DLD1 (cell line): ENCODE results near the gene MAN2B2.

ENCODE experiments used
- in situ Hi-C: cut with HindIII; loops from 2 replicates; pipeline ENCODE4 v1.10.0; 2017; ENCODE audit warnings: low sequenced_read_pairs

Gene MAN2B2

DNA sequence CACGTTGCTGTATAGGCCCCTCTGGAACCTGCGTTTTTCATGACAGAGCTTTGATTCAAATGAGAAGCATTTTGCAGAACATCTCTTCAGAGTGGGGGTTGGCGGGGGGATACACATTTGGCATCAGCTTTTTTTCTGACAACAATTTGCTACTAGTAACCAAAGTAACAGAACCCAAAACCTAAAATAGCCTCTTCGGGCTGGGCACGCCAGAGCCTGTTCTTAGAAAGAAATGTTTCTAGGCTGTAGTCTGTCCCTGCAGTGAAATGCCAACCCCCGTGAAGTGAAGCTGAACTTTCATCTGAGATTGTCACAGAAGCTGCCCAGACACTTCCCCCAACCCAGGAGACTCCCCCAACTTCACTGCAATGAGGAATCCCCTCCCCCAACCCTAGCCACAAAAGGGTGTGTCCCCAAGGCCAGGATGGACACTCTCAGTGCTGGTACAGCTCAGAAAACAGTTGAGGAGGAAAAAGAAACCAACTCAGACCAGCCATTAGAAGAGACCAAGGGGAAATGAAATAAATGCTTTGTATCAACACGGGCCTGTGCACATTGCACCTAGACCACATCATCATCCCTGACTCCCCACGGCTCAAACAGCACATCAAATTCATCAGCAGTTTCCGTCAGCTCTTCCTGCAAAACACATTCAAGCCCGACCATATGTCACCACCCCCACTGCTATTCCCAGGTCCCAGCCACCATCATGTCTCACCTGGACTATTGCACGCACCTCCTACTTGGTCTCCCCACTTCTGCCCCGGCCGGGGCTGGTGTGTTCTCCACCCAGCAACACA lies 8.4 kb upstream of the MAN2B2 start:
- in situ Hi-C loops: no loop called here

DNA sequence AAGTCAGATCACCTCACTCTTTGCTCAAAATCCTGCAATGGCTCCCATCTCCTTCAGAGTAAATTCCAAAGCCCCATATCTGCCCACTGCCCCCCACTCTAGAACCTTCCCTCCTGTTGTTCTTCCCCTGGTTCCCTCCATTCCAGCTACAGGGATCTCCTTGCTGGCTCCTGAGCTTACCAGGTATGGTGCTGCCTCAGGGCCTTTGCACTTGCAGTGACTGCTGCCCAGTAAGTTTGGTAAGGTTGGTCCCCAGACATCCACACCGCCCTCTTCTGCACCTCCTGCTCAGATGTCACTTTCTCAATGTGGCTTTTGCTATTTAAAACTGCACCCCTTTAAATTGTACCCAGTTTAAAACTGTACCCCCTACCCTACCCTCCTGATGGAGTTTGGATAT lies 7.8 kb upstream of the MAN2B2 start:
- in situ Hi-C loops: no loop called here

DNA sequence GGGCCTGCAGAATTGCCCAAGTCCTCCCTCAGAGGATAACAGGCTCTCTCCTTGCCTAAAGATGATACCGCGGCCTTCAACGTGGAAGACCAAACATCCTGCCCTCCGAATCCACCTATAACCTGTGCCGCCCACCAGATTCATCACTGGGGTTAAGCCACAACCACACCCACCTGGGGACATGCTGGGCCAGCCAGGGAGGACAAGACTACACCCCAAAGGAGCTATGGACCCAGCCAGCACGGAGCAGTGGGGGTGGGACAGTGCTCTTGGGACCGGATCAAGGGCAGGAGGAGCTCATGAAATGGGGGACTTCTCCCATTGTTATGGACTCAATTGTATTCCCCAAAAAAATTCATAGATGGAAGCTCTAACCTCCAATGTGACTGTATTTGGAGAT lies 6.8 kb upstream of the MAN2B2 start:
- in situ Hi-C loops: no loop called here

DNA sequence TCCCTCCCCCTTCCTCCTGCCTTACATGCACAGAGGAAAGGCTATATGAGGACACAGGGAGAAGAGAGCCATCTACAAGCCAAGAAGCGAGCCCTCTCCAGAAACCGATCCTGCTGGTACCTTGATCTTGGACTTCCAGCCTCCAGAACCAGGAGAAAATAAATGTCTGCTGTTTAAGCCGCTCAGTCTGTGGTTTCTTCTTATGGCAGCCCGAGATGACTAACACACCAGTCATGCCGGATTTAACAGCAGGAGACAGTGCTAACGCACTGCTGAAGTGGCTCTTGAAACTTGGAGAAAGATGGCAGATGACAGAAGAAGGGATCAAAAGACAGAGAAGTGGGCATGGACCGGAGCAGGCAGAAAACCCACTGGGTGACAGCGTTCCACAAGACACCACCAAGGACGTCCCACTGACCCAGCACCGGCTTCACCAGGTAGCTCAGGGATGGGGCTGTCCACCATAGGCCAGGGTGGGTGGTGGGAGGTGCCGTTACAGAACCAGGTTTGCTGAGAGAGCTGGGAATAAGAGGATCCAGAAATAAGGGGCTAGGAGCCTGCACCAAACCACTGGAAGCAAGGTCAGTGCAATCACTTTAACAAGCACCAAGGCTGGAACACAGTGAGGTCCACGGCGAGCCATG lies 6.2 kb upstream of the MAN2B2 start:
- in situ Hi-C loops: no loop called here

DNA sequence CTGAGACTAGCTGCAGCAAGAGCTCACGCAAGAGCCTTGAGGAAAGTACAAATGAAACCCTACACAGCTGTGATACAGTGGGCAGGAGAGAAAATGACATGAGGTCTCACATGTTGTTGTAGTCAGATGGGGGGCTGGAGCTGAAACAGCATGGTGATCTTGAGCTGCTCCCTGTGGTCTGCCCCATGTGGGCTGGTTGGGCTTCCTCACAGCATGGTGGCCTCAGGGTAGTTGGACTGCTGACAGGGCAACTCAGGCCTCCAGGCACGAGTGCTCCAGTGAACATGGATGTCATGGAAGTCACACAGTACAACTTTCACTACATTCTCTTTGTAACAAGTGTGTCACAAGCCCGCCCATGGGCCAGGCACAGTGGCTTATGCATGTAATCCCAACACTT lies 3.4 kb upstream of the MAN2B2 start:
- in situ Hi-C loops: no loop called here

DNA sequence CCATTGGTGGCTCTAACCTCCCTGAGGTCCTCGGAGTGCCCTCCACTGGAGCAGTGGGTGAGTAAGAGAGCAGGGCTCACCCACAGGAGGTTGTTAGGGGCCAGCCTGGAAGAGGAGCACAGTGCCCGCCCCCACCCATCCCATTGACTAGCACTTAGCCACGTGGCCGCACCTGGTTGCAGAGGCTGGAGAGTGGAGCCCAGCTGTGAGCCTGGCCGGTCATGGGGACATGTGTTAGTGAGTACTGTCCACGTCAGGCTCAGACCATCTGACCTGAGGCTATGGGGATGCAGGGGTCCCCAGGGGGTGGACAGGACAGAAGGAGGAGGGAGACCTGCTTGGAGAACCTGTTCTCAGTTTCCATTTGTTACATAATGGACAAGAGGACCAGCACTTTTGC lies 1.4 kb upstream of the MAN2B2 start:
- in situ Hi-C loops: no loop called here

DNA sequence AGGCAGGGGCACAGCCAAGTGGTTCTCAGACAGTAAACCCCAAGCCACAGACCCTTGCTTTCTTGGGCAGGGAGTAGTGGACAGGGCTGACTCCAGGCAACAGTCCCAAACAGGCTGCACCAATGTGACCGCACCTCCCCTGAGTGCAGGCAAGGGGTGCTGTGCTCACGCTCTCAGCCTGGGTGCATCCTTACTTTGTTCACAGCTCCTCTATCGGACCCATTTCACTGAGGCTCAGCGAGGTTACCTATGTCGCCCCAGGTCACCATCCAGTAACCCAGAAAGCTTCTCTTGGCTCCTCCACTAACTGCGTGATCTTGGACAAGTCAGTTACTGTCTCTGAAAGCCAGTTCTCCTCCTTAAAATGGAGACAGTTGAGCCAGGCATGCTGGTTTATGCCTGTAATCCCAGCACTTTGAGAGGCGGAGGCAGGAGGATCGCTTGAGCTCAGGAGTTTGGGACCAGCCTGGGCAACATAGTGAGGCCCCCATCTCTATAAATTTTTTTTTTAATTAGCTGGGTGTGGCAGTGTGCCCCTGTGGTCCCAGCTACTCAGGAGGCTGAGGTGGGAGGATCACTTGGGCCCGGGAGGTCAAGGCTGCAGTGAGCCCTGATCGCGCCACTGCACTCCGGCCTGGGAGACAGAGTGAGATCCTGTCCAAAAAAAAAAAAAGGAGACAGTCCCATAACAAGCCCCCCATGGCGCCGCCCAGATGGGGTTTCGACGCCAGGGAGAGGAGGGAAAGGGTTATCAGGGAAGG lies 823 bp upstream of the MAN2B2 start:
- in situ Hi-C loops: no loop called here

DNA sequence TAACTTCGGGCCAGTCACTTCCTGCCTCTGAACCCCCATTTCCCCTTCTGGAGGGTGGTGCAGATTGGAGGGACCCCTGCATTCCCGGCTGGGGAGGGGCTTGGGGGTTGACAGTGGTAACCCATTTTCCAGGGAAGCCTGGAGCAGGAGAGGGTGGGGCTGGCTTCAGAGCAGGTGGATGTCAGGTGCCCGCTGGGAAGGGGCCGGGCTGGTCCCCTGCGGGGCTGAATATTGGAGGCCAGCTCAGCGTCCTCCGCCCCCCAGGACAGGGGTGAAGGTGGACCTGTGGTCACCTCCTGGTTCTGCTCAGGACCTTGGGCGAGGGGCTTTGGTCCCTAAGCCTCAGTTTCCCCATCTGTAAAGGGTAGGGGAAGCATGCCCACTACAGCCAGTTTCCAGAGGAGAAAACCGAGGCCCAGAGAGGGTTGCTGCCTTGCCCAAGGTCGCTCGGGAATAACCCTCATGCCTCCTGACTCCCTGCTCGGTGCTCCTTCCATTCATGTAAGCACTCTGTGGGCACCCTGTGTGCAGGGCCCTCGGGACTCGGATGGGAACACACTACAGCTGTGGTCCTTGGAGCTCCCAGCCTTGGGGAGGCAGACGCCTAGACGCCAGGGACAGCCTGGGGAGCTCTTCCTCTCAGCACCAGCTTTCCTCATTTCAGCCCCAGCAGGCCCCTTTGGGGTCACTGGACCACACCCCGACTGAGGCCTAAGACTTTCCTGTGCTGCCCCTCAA lies 683 bp downstream of the MAN2B2 start:
- in situ Hi-C loops: no loop called here

DNA sequence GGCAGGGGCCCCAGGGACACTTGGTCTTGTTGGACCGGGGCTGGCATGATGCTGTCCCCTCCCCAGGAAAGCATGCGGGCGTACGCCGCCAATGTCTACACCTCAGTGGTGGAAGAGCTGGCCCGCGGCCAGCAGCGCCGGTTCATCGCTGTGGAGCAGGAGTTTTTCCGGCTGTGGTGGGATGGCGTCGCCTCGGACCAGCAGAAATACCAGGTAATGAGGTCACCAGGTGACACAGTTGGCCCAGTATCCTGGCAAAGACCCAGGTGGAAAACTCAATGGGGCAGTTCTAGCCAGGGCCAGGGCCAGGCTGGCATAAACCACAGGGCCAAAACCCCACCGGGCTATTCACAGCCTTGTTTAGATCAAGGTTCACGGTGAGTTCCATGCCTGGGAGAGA lies 1.5 kb downstream of the MAN2B2 start:
- in situ Hi-C loops: no loop called here

DNA sequence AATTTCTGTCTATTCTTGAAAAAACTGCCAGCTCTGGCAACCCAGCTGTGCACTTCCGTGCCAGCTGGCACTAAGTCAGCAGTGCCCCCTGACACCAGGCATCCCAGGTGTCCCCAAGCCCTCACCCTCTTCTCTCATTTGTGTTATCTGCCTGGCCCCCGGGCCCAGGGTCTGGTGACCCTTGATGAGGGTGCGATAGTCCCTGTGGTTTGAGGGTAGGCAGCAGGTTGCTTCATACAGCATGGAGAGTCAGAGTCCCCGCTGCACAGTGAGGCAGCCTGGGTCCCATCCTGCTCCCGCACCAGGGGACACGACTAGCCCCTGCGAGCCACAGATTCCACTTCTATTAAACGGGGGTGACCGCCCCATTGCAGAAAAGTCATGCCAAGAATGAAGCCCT lies 1.9 kb downstream of the MAN2B2 start:
- in situ Hi-C loops: no loop called here

DNA sequence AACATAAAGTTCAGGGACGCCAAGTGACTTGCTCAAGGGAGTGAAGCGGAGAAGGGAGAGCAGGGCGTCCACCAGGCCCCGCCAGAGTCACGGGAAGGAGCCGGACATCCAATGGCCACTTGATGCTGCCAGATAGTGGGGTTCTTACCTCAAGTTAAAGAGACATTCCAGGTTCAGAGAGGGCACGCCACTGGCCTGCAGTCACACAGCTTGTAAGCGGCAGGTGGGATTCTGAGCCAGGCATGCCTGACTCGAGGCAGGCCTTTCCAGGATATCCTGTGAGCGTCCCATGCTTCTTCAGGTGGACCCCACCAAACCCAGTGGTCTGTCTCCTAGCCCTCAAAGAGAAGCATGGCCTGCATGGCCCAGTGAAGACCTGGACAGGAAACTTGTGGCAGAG lies 2.4 kb downstream of the MAN2B2 start:
- in situ Hi-C loops: no loop called here

DNA sequence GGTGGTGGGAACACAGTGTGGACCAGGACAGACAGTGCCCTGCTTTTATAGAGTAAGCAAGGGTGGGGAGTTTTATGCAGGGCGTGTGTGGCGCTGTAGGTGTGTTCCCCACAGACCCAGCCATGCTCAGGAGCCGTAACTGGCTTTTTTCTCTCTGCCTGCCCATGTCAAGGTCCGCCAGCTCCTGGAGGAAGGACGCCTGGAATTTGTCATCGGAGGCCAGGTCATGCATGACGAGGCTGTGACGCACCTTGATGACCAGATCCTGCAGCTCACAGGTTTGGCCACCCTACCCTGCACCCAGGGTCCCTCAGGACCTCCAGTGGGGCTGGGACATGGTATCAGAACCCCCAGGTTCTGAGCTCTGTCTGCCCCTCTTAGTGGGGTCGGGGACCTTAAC lies 3.2 kb downstream of the MAN2B2 start:
- in situ Hi-C loops: no loop called here

DNA sequence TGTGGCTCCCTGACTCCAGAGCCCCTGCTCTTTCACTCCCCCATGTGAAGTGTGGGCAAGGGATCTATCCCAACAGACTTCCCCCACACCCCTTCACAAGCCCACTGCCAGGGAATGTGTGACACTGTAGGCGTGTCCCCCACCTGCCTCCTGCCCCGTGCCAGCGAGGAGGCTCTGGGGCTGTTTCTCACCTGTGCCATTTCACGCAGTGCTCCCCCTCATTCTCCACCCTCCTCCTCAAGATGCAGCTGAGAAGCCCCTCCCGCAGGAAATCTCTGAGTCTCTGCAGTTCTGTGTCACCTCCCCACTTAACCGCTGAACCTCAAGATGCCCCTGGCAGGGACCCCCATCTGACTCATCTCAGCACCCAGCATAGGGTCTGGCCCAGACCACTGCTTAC lies 5.4 kb downstream of the MAN2B2 start:
- in situ Hi-C loops: no loop called here

DNA sequence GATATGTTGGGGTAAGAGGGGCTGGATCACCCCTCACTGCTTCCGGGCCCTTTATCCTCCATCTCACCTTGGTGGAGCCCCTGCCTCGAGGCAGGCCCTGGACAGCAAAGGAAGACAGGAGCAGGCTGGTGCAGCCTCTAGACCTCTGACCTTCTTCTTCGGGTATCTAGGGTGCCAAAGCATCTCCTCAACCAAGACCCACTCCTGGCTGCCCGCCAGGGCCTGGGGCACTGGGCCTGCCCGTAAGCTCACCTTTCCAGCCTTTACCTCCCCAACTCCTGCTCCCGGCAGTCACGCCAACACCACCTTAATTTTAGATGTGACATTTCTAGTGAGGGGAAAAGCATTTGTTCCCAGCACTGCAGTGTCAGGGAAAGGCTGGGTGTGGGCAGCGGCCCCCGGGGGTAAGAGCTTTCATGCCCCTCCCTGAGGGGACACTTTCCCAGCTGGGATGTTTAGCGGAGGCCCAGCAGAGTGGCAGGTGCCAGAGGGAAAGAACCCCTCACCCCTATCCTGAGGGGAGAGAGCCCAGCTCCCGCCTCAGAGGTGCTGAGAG lies 6.7 kb downstream of the MAN2B2 start:
- in situ Hi-C loops: no loop called here

DNA sequence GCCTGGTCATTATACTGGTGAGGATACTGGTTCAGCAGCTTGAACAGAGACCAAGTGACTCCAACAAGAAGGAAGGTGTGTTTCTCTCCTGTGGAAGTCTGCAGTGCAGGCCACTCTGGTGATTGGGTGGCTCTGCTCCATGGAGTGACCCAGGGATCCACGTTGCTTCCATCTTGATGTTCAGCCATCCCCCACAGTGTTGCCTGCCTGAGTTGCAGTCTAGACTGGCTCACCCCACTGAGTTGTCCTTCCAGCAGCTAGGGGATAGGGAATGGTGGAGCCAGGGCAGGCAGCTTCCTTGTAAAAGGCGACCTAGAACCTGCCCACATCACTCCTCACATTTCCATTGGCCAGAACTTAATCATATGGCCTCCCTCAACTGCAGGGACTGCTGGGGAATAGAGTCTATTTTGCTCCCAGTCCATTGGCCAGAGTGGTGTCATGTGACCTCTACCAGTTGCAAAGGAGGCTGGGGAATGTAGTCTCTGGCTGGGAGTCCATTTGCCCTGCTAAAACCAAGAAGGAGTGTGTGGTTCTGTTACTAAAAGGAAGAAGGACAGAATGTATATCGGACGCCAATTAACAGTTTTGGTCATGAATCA lies 8.0 kb downstream of the MAN2B2 start:
- in situ Hi-C loops: no loop called here

DNA sequence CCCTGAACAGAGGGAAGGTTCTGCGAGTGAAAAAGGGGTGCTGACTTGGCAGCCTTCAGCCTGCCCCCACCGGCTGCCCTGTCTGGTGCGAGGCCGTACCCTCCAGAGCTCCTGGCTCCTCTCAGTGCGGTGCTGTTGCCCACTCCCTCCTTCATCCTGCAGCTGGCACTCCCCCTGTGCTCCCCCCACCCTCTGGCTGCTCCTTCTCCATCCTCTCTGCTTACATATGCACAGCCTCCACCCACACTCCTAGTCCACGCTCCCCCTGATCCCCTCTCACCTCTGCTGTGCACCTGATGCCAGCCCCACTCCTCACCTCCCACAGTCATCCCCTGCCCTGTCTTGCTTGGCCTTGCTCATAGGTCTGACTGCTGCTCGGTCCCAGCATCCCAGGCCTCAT lies 9.9 kb downstream of the MAN2B2 start:
- in situ Hi-C loops: no loop called here

DNA sequence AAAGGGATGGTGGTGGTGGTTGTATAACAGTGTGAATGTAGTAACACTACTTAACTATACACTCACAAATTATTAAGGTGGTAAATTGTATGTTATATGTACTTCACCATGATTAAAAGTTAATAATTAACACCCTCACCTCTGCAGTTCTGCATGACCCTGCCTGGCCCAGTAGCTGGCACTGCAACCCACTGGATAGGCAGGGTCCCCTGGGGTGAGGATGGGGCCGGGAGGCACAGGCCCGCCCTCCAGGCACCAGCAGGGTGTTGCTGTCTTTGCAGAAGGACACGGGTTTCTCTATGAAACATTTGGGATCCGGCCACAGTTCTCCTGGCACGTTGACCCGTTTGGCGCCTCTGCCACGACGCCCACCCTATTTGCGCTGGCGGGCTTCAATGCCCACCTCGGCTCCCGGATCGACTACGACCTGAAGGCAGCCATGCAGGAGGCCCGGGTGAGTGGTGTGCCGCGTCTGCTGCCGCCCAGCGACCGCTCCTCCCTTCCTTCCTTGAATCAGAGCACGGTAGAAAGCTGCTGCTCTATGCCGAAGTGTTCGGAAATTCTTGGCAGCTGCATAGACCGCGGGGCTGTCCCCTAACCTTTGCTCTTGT lies 11.8 kb downstream of the MAN2B2 start:
- in situ Hi-C loops: no loop called here

DNA sequence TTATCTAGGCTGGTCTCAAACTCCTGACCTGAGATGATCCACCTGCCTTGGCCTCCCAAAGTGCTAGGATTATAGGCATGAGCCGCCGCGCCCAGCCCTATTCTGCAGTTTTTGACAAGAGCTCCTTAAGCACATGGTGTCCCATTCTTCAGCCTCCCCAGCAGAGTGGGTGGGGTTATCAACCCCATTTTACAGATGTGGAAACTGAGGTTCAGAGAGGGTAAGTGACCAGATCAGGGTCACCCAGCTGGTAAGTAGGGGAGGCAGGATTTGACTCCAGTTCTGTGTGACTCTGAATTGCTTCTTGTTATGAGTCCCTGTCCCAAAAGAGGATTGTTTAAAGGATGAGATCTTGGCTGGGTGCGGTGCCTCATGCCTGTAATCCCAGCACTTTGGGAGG lies 14.5 kb downstream of the MAN2B2 start:
- in situ Hi-C loops: no loop called here

DNA sequence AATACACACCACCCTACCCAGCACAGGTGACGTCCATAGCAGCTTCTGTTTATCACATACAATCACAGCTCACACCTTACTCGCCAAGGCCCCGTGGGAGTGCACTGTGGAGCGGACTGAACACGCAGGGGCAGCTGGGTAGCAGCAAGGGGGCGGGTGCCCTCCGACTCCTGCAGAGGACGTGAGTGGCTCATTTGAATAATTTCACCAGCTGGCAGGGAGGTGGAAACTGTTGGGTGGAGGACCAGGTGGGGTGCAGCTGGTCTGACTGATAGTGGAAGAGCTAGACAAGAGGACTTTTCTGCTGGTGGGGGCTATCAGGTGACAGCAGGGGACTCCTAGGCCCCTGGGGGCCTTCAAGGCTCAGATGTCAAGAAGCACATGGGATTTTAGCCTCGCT lies 16.3 kb downstream of the MAN2B2 start:
- in situ Hi-C loops: no loop called here

DNA sequence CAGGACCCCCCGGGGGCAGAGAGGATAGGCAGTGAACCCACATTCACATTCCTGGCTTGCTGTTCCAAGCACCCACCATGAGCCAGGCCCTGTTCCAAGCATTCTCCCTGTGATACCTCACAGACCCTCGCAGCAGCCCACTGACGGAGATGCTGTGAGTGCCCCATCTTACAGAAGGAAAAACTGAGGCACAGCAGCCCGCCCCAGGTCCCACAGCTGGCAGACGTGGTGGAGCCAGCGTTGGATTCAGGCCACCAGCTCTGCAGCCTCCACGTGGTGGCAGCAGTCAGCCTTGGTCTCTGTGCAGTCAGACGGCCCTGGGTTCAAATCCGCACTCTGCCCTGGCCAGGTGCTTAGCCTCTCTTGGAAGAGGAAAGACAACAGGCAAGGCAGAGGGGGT lies 16.8 kb downstream of the MAN2B2 start:
- in situ Hi-C loops: no loop called here
